Gastrocnemius medialis (tissue), 4 donors: ENCODE data around the gene HSPBAP1.

Experiments
- CTCF ChIP-seq, 5 experiments: fragments of 450-650 bp in 3 of 5; fragments of 200-600 bp in 2 of 5; sonication (generic) in 2 of 5; IDR thresholded peaks in 4 of 5; conservative IDR thresholded peaks in 1 of 5; 1 replicate in 4 of 5; 2 replicates in 1 of 5; pipeline ENCODE4 v1.5.1; 2016 to 2019; ENCODE audit warnings: antibody characterized with exemption in 5 of 5, mild to moderate bottlenecking in 3 of 5, moderate library complexity in 3 of 5
- POLR2A ChIP-seq, 2 donors: fragments of 450-650 bp; IDR thresholded peaks; one replicate each; pipeline ENCODE4 v1.6.1; 2017; ENCODE audit warnings: antibody characterized with exemption in 2 of 2, mild to moderate bottlenecking in 2 of 2, moderate library complexity in 2 of 2

DNA sequence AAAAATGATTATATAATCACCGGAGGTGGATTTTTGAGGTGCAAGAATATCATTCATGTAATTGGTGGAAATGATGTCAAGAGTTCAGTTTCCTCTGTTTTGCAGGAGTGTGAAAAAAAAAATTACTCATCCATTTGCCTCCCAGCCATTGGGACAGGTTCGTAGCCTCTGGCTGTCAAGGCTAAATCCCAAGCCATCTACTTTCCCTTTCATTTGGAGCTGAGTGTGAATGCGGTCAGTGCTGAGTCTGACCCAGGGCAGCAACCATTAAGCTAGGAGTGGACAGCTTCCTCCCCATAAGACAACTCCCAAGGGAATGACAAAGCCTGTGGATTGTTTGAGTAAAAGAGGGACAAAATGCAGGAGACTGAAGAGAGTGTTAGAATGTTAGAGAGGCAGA lies 79.4 kb downstream of the HSPBAP1 start:
- no peak for TF ChIP-seq CTCF (IDR thresholded peaks at IDR 0.05 in 4 of 5, conservative IDR thresholded peaks at IDR 0.05 in 1 of 5)
- TF ChIP-seq POLR2A (IDR thresholded peaks at IDR 0.05): no peak
